GM10248 (cell line): Measurements from ENCODE around the gene POLA1.

Source experiments
- CTCF ChIA-PET: fragments of 300-600 bp; sonication (Branson Sonifier 250); formaldehyde crosslinking; extraction: SDS; loops from one replicate; lab custom pipeline; 2021; ENCODE audit warnings: antibody characterized with exemption; lab: Yijun Ruan, JAX
- POLR2A ChIA-PET: fragments of 350-650 bp; sonication (Branson Sonifier 250); formaldehyde crosslinking; extraction: SDS; loops from one replicate; lab custom pipeline; 2020; ENCODE audit warnings: antibody characterized with exemption; lab: Yijun Ruan, JAX
- DNase-seq: peaks from one replicate; pipeline ENCODE4 v3.0.0; 2012; ENCODE audit errors: extremely low spot score
- TF ChIP-seq, protein P1 (sequence below): IDR thresholded peaks from 2 replicates; pipeline ENCODE4 v1.5.1; 2012; ENCODE audit warnings: mild to moderate bottlenecking, low read depth; ENCODE audit errors: extremely low read depth, missing control alignments, control extremely low read depth

POLA1 gene

DNA sequence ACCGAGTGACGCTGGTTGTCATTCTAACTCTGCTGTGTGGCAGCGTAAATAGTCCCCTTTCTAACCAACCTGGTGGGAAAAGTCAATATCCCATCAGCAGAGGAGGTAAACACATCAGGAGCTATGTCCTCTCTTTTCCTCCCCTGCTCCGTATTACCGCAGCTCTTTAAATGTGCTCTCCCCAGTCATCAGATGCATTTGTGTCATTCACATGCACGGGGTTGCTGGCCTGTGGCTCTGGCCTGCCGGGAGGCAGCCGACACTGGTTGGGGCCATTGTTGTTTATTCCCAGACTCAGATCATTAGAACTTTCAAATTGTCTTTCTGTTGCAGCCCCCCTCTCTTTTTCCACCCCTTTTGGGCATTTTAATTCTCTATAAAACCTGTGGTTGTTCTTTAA is 300.2 kb downstream of the POLA1 start:
- CTCF ChIA-PET: no interaction called here
- no peak for DNase-seq
- POLR2A ChIA-PET: no interaction called here
- TF ChIP-seq, protein P1, sequence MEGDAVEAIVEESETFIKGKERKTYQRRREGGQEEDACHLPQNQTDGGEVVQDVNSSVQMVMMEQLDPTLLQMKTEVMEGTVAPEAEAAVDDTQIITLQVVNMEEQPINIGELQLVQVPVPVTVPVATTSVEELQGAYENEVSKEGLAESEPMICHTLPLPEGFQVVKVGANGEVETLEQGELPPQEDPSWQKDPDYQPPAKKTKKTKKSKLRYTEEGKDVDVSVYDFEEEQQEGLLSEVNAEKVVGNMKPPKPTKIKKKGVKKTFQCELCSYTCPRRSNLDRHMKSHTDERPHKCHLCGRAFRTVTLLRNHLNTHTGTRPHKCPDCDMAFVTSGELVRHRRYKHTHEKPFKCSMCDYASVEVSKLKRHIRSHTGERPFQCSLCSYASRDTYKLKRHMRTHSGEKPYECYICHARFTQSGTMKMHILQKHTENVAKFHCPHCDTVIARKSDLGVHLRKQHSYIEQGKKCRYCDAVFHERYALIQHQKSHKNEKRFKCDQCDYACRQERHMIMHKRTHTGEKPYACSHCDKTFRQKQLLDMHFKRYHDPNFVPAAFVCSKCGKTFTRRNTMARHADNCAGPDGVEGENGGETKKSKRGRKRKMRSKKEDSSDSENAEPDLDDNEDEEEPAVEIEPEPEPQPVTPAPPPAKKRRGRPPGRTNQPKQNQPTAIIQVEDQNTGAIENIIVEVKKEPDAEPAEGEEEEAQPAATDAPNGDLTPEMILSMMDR: no peak

DNA sequence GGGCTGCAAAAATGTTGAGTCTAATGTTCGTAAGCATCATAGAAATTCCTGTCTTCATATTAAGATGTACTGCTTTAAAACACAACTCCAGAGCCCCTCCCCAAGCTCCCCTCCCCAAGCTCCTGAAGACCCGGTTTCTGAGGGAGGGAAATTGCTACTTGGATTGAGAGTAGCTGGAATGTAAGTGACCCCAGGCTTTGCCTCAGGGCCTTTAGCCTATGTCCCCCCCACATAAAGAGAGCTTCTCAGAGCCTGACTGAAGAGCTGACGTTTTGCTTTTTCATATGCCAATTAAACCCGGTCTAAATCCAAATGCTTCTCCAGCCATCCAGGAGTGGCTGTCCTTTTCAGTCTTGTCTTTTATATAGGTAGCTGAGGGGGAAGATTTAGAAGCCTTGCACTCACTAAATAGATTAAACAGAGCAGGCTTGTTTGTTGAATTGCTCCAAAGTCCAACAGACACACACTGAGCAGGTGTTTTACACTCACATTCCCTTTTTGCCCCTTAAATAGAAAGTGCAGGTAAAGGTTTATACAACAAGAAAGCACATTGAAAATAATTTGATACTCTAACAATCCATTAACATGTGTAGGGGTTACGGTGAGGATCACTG is 302.5 kb downstream of the POLA1 start:
- TF ChIP-seq, protein P1: no peak
- DNase-seq: no peak
- CTCF ChIA-PET: no interaction called here
- POLR2A ChIA-PET: no interaction called here

DNA sequence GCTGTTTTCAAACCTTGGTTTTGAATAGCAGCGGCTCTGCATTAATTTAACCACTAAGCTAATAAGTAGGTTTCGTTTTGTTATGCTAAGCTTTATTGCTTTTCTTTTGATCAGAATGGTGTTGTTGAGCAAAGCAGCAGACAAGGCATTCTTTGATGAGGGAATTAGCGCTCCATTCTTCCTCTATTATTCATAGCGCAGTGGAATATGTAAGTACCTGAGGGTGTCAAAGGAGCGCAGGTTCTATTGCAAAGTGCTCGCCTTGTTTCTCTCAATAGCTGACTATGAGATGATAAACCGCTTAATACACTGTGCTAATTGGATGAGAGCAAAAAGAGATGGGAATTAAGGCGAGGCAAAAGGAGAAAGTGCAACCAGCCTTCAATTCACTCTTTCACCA is 305.8 kb downstream of the POLA1 start:
- TF ChIP-seq, protein P1: no peak
- ChIA-PET CTCF (no interaction called here), POLR2A (no interaction called here)
- no peak for DNase-seq

DNA sequence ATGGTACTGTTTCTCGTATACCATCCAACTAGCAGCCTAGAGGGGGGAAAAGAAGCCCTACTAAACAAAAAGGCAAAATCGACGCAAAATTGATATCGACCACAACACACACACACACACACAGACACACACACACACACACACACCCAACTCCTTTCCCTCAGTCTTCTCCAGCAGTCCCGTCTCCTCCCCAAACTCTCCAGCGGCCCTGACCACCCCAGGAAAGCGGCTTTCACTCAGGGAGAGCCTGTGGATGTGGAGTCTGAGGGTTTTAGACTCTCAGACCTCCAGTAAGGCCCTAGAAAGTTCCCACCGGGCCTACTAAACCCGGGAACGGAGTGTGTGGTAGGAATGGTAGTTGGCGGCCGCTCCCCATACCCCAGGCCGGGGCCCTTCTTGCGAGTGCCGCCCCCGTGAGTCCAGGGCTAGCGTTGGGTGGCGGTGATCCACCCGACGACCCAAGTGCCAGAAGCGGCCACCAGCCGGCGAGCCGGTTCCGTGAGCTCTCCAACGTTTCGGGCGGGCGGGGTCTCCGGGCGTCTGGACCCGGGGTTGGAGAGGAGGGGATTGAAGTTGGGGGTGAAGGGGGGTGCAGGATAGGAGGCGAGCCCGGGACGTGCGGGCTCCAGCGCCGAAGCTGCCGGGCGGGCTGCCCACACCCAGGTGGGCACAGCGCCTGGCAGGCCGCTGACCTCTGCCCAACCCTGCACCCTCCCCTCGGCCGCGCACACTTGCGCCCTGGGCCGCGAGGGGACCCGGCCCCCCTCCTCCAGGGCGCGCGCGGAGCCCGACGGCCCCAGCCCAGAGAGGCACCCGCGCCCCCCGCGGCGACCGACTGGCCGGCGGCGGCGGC is 308.3 kb downstream of the POLA1 start:
- CTCF ChIA-PET: interaction anchor here (1.0 to 2.8 kb wide), 3 partner anchors 19 to 163 kb away, joined by 3 to 7 read pairs (median 3); no protein-coding TSS in a partner anchor

DNA sequence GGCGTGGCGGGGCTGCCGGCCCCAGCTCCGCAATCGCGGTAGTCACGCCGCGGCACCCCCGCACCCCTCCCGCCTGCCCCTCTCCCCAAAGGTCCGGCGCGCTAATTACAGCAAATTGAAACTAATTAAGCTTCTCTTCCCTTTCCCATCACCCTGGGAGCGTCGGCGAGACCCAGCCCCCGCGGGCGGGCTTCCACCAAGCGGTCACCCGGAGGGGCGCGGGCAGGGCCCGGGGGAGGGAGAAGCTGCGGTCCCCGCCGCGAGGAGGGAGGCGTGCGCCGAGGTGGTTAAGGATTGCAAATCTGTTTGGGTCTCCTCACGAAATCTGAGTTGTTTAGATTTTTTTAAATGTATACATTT is 308.9 kb downstream of the POLA1 start:
- ChIA-PET POLR2A (no interaction called here), CTCF (interaction anchor here (1.0 to 2.8 kb wide), 3 partner anchors 18 to 164 kb away, joined by 3 to 7 read pairs (median 3); no protein-coding TSS in a partner anchor)
- no peak for DNase-seq
- TF ChIP-seq, protein P1: no peak

More for the DNA sequence above, 308.3 kb downstream of the POLA1 start:
- no peak for DNase-seq
- TF ChIP-seq, protein P1: no peak
- POLR2A ChIA-PET: no interaction called here

DNA sequence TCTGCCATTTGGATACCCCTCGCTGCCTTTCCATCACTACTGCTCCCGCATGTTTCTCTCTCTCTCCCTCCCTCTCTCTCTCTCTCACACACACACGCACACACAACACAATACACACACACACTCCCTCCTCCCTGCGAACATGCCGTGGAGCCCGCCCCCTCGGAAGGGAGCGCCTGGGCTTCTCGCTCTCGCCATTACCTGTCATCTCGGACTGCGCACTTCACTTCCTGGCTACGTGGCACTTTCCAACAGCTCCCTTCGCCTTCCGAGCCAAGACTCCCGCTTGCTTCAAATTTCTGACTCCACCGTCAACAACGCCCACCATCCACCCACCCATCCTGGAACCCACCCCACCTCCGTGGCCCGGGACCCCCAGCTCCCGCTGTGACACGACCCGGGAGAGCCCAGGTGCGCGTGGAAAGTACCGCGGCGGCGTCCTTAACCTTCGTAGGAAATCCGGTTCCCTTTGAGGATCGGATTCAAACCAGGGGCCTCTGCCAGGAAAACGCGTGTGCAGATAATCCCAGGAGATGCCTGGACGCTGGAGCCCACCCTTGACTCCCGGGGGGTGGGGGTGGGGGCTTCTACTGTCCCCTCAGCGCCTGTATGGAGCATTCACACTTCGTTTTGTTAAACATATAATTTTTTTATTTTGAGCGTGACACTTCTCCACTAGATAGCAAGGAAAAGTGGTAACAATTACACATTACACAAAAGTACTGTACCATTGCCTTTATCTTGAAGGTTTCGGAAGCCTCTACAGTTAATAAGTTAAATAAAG is 309.5 kb downstream of the POLA1 start:
- DNase-seq: no peak
- POLR2A ChIA-PET: no interaction called here
- TF ChIP-seq, protein P1: no peak
- CTCF ChIA-PET: interaction anchor here (1.0 to 2.8 kb wide), 4 partner anchors 17 to 164 kb away, joined by 3 to 7 read pairs (median 3); no protein-coding TSS in a partner anchor
